CD4-positive, alpha-beta T cell (primary cell): Measurements from ENCODE around the gene EXOC8. TPM values are rescaled to one million over a fixed set of nuclear protein-coding genes. Genes with fewer than 3 reads are reported as not detected.

Experiments
- ATAC-seq: fragments of 200-7000 bp; cut with Tn5 transposase; one replicate; pipeline ENCODE4 v1.10.0; 2022; ENCODE audit warnings: mild to moderate bottlenecking; ENCODE audit not compliant: poor library complexity
- CTCF ChIA-PET: fragments of 350-600 bp; sonication (Branson Sonifier 250); formaldehyde crosslinking; loops from one replicate; lab custom pipeline; 2021; ENCODE audit warnings: antibody characterized with exemption, inconsistent platforms; lab: Charles Lee
- POLR2A ChIA-PET: fragments of 350-600 bp; sonication (Branson Sonifier 250); formaldehyde crosslinking; loops from one replicate; lab custom pipeline; 2021; ENCODE audit warnings: antibody characterized with exemption, inconsistent platforms; lab: Charles Lee
- DNase-seq, 14 experiments: peaks; one replicate each; pipeline ENCODE4 v3.0.0-alpha.2; 2013 to 2020; ENCODE audit warnings: mixed read lengths in 2 of 14
- H3K27ac ChIP-seq, 2 donors: one replicate each; pipeline versions ENCODE4 v1.5.1 to v1.7.0; 2013; ENCODE audit warnings: low read length in 2 of 2, low read depth in 1 of 2, mild to moderate bottlenecking in 1 of 2
- H3K27me3 ChIP-seq, 2 experiments: 1 replicate in 1 of 2; 2 replicates in 1 of 2; pipeline versions ENCODE4 v1.6.1 to v1.7.0; 2013; ENCODE audit warnings: low read length in 2 of 2, control low read depth in 1 of 2, mild to moderate bottlenecking in 1 of 2, moderate library complexity in 1 of 2; ENCODE audit not compliant: insufficient read depth in 2 of 2, control insufficient read depth in 1 of 2
- H3K36me3 ChIP-seq: one replicate; pipeline ENCODE4 v1.6.1; 2013; ENCODE audit warnings: low read length, control low read depth; ENCODE audit not compliant: insufficient read depth
- H3K4me1 ChIP-seq: one replicate; pipeline ENCODE4 v1.6.1; 2013; ENCODE audit warnings: low read length, control low read depth; ENCODE audit not compliant: insufficient read depth
- H3K4me3 ChIP-seq: one replicate; pipeline ENCODE4 v1.5.1; 2013; ENCODE audit warnings: mild to moderate bottlenecking, low read length, moderate library complexity
- H3K9me3 ChIP-seq, 2 experiments: 1 replicate in 1 of 2; 2 replicates in 1 of 2; pipeline versions ENCODE4 v1.6.1 to v1.7.0; 2013; ENCODE audit warnings: low read length in 2 of 2, mild to moderate bottlenecking in 2 of 2, control low read depth in 1 of 2, moderate library complexity in 1 of 2; ENCODE audit not compliant: control insufficient read depth in 1 of 2, insufficient read depth in 1 of 2
- H3K27ac Mint-ChIP-seq: one replicate; pipeline ENCODE4 v1.8.0; 2020; ENCODE audit warnings: mixed read lengths
- H3K27me3 Mint-ChIP-seq: one replicate; pipeline ENCODE4 v1.8.0; 2021; ENCODE audit warnings: mixed read lengths
- H3K36me3 Mint-ChIP-seq: one replicate; pipeline ENCODE4 v1.8.0; 2021; ENCODE audit warnings: low read depth, mixed read lengths
- H3K4me1 Mint-ChIP-seq: one replicate; pipeline ENCODE4 v1.8.0; 2021; ENCODE audit warnings: low read depth, mixed read lengths
- H3K4me3 Mint-ChIP-seq: one replicate; pipeline ENCODE4 v1.8.0; 2020; ENCODE audit warnings: mild to moderate bottlenecking, mixed read lengths
- H3K9me3 Mint-ChIP-seq: one replicate; pipeline ENCODE4 v1.8.0; 2020; ENCODE audit warnings: mixed read lengths
- intact Hi-C, 2 experiments: fragments of 100-400 bp; cut with DNase I in 1 of 2; cut with micrococcal nuclease in 1 of 2; formaldehyde crosslinking; loops; one replicate each; pipeline versions ENCODE4 v1.15.1 to v1.9.0; 2023 to 2025; cut with DNase I, micrococcal nuclease
- total RNA-seq, 174 experiments: library from RNA in 2 of 174; stranded (reverse) in 2 of 174; gene quantifications; one replicate each; pipeline ENCODE4 v1.2.3 and lab custom pipeline; 2021 to 2026
- TF ChIP-seq, protein P1 (sequence below): fragments of 200-600 bp; IDR thresholded peaks from one replicate; pipeline ENCODE4 v1.8.0; 2022; ENCODE audit warnings: antibody characterized with exemption, mild to moderate bottlenecking

The EXOC8 gene
- total RNA-seq, 2 experiments from 2014 or later: 28.0 to 31.9 TPM

- Mint-ChIP-seq H3K27me3 (no peaks in the 10 kb centered on the region), H3K4me1 (no peaks in the 10 kb centered on the region), H3K27ac (no peak overlapping the region), H3K4me3 (no peak overlapping the region), H3K9me3 (no peaks in the 10 kb centered on the region), H3K36me3 (no peaks in the 10 kb centered on the region)
- no peak overlapping the region for H3K27ac ChIP-seq
- no peaks in the 10 kb centered on the region for H3K4me1 ChIP-seq
- no peaks in the 10 kb centered on the region for H3K9me3 ChIP-seq
- no peaks in the 10 kb centered on the region for H3K36me3 ChIP-seq
- no peak overlapping the region for H3K4me3 ChIP-seq
- CTCF ChIA-PET: no interaction called here
- POLR2A ChIA-PET: no interaction called here
- intact Hi-C loops: no loop called here
- DNase-seq (no peak), ATAC-seq (no peak)
- no peaks in the 10 kb centered on the region for H3K27me3 ChIP-seq
- TF ChIP-seq, protein P1, sequence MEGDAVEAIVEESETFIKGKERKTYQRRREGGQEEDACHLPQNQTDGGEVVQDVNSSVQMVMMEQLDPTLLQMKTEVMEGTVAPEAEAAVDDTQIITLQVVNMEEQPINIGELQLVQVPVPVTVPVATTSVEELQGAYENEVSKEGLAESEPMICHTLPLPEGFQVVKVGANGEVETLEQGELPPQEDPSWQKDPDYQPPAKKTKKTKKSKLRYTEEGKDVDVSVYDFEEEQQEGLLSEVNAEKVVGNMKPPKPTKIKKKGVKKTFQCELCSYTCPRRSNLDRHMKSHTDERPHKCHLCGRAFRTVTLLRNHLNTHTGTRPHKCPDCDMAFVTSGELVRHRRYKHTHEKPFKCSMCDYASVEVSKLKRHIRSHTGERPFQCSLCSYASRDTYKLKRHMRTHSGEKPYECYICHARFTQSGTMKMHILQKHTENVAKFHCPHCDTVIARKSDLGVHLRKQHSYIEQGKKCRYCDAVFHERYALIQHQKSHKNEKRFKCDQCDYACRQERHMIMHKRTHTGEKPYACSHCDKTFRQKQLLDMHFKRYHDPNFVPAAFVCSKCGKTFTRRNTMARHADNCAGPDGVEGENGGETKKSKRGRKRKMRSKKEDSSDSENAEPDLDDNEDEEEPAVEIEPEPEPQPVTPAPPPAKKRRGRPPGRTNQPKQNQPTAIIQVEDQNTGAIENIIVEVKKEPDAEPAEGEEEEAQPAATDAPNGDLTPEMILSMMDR: no peak
Observed at GRCh38 chr1:231319080-231319479, 18.6 kb downstream of the EXOC8 start.

- Mint-ChIP-seq H3K9me3 (no peaks in the 10 kb centered on the region), H3K27ac (no peak overlapping the region), H3K4me1 (no peaks in the 10 kb centered on the region), H3K4me3 (no peak overlapping the region), H3K36me3 (no peaks in the 10 kb centered on the region), H3K27me3 (no peaks in the 10 kb centered on the region)
- no peaks in the 10 kb centered on the region for H3K27me3 ChIP-seq
- DNase-seq (no peak), ATAC-seq (no peak)
- TF ChIP-seq, protein P1: no peak
- H3K4me3 ChIP-seq: no peak overlapping the region
- no peak overlapping the region for H3K27ac ChIP-seq
- H3K9me3 ChIP-seq: no peaks in the 10 kb centered on the region
- ChIA-PET CTCF (no interaction called here), POLR2A (interaction anchor here (1.1 to 1.5 kb wide), 2 partner anchors 17 to 19 kb away, joined by 3 read pairs; partner anchors contain the start of genes EXOC8 and SPRTN)
- no peaks in the 10 kb centered on the region for H3K4me1 ChIP-seq
- intact Hi-C loops: no loop called here
- no peaks in the 10 kb centered on the region for H3K36me3 ChIP-seq
Observed at GRCh38 chr1:231318568-231318967, 19.1 kb downstream of the EXOC8 start.

- TF ChIP-seq, protein P1: no peak
- Mint-ChIP-seq H3K27me3 (no peaks in the 10 kb centered on the region), H3K9me3 (no peaks in the 10 kb centered on the region), H3K4me3 (no peak overlapping the region), H3K36me3 (no peaks in the 10 kb centered on the region), H3K27ac (no peak overlapping the region), H3K4me1 (no peaks in the 10 kb centered on the region)
- no peaks in the 10 kb centered on the region for H3K9me3 ChIP-seq
- ATAC-seq (no peak), DNase-seq (no peak)
- no peaks in the 10 kb centered on the region for H3K36me3 ChIP-seq
- H3K27ac ChIP-seq: no peak overlapping the region
- H3K4me3 ChIP-seq: no peak overlapping the region
- ChIA-PET POLR2A (interaction anchor here (1.1 to 1.5 kb wide), 2 partner anchors 18 to 20 kb away, joined by 3 read pairs; partner anchors contain the start of genes EXOC8 and SPRTN), CTCF (no interaction called here)
- intact Hi-C loops: no loop called here
- no peaks in the 10 kb centered on the region for H3K4me1 ChIP-seq
- no peaks in the 10 kb centered on the region for H3K27me3 ChIP-seq
Observed at GRCh38 chr1:231318015-231318355, 19.7 kb downstream of the EXOC8 start.
